ENCODE measurements around the gene PTMA. TPM values are rescaled to one million over a fixed set of nuclear protein-coding genes. Genes with fewer than 3 reads are reported as not detected.

The PTMA gene
- total and polyA plus RNA-seq, 9 of the 15 experiments (the other 6 are each of a cell fraction or from before 2014, with no cell fraction given), result 429 to 2,322 (median 1,578) TPM

- peak; percentile 86 for TF ChIP-seq EP400 (IDR thresholded peaks at IDR 0.05)
- no peak for TF ChIP-seq BMI1 (IDR thresholded peaks at IDR 0.05; ENCODE audit: low read length)
- no peak for TF ChIP-seq ZNF165 (CRISPR knock-in tag; IDR thresholded peaks at IDR 0.05; ENCODE audit: borderline replicate concordance)
- peak; percentile 65 to 82 for TF ChIP-seq MAZ (CRISPR knock-in tag; conservative IDR thresholded peaks at IDR 0.05 in 1 of 2, IDR thresholded peaks at IDR 0.05 in 1 of 2)
- TF ChIP-seq NR2C2 (CRISPR knock-in tag; IDR thresholded peaks at IDR 0.05), result no peak
- peak; percentile 55; the same call in 1 of the 2 replicates for TF ChIP-seq NR2C2 (tag; IDR thresholded peaks at IDR 0.05)
- no peak for TF ChIP-seq LEF1 (IDR thresholded peaks at IDR 0.05)
- TF ChIP-seq PHTF2 (CRISPR knock-in tag; IDR thresholded peaks at IDR 0.05), result no peak
- TF ChIP-seq VEZF1 (CRISPR knock-in tag; IDR thresholded peaks at IDR 0.05), result peak; percentile 53
- TF ChIP-seq MAFG (tag; conservative IDR thresholded peaks at IDR 0.05), result no peak
- no peak for TF ChIP-seq PHF20 (IDR thresholded peaks at IDR 0.05; ENCODE audit: partially characterized antibody)
Observed at GRCh38 chr2:231687133-231687852, 21.0 kb upstream of the PTMA start (continued).

Data from K562 (cell line).